Measurements from ENCODE around the gene NFIC. TPM values are rescaled to one million over a fixed set of nuclear protein-coding genes. Genes with fewer than 3 reads are reported as not detected.
A peak's percentile ranks its signal among the peaks of the same experiment; 100 is the strongest.

Gene NFIC
- total RNA-seq, 1 donor from 2014 or later, result 32.9 TPM

GRCh38 chr19:3359919-3360420 lies 6.4 kb upstream of the NFIC start:
- Mint-ChIP-seq H3K9me3 (peaks cover under 1% of the 10 kb centered on the region), H3K27me3 (ENCODE audit: low read depth) (peaks cover 83% of the 10 kb centered on the region), H3K27ac (no peak overlapping the region), H3K4me3 (no peak overlapping the region), H3K4me1 (peaks cover 17% of the 10 kb centered on the region), H3K36me3 (no peaks in the 10 kb centered on the region)
- no peak for TF ChIP-seq CTCF (IDR thresholded peaks at IDR 0.05; ENCODE audit: unreplicated experiment)
- DNase-seq (ENCODE audit: low spot score in 2 of 2, unreplicated experiment in 2 of 2), result no peak

GRCh38 chr19:3360421-3361383 lies 5.7 kb upstream of the NFIC start:
- H3K9me3 Mint-ChIP-seq, result no peaks in the 10 kb centered on the region

GRCh38 chr19:3361384-3362216 lies 4.8 kb upstream of the NFIC start:
- DNase-seq (ENCODE audit: low spot score in 2 of 2, unreplicated experiment in 2 of 2), result no peak
- peak overlapping the region; percentile 73 for H3K4me3 Mint-ChIP-seq
- no peaks in the 10 kb centered on the region for H3K9me3 Mint-ChIP-seq
- H3K27me3 Mint-ChIP-seq (ENCODE audit: low read depth), result peaks cover 82% of the 10 kb centered on the region
- no peak for TF ChIP-seq CTCF (IDR thresholded peaks at IDR 0.05; ENCODE audit: unreplicated experiment)
- H3K4me1 Mint-ChIP-seq, result peaks cover 25% of the 10 kb centered on the region
- no peak overlapping the region for H3K27ac Mint-ChIP-seq
- H3K36me3 Mint-ChIP-seq, result no peaks in the 10 kb centered on the region

More at GRCh38 chr19:3360421-3361383, 5.7 kb upstream of the NFIC start:
- no peak for TF ChIP-seq CTCF (IDR thresholded peaks at IDR 0.05; ENCODE audit: unreplicated experiment)
- Mint-ChIP-seq H3K4me1 (peaks cover 24% of the 10 kb centered on the region), H3K36me3 (no peaks in the 10 kb centered on the region), H3K4me3 (peak overlapping the region; percentile 73), H3K27ac (no peak overlapping the region), H3K27me3 (ENCODE audit: low read depth) (peaks cover 85% of the 10 kb centered on the region)
- DNase-seq (ENCODE audit: low spot score in 2 of 2, unreplicated experiment in 2 of 2), result no peak

- Mint-ChIP-seq H3K4me3 (peak overlapping the region; percentile 52), H3K4me1 (peaks cover 23% of the 10 kb centered on the region), H3K27me3 (ENCODE audit: low read depth) (peaks cover 77% of the 10 kb centered on the region), H3K36me3 (no peaks in the 10 kb centered on the region), H3K27ac (no peak overlapping the region), H3K9me3 (no peaks in the 10 kb centered on the region)
- no peak for TF ChIP-seq CTCF (IDR thresholded peaks at IDR 0.05; ENCODE audit: unreplicated experiment)
- DNase-seq (ENCODE audit: low spot score in 2 of 2, unreplicated experiment in 2 of 2), result no peak
These were observed 4.0 kb upstream of the NFIC start for GRCh38 chr19:3362217-3362906.

GRCh38 chr19:3363841-3364500 lies 2.4 kb upstream of the NFIC start:
- no peak for TF ChIP-seq CTCF (IDR thresholded peaks at IDR 0.05; ENCODE audit: unreplicated experiment)
- Mint-ChIP-seq H3K9me3 (no peaks in the 10 kb centered on the region), H3K36me3 (no peaks in the 10 kb centered on the region), H3K27me3 (ENCODE audit: low read depth) (peaks cover 80% of the 10 kb centered on the region), H3K27ac (no peak overlapping the region), H3K4me1 (peaks cover 26% of the 10 kb centered on the region), H3K4me3 (no peak overlapping the region)
- no peak for DNase-seq (ENCODE audit: low spot score in 2 of 2, unreplicated experiment in 2 of 2)

All from mesothelial cell of epicardium (in vitro differentiated cells).